Esophagus squamous epithelium (tissue), 5 donors: ENCODE data around the gene TATDN2. TPM values are rescaled to one million over a fixed set of nuclear protein-coding genes. Genes with fewer than 3 reads are reported as not detected.

ENCODE experiments used
- DNase-seq: peaks from one replicate; lab custom pipeline; 2025; lab: John Stamatoyannopoulos, UW
- H3K27ac ChIP-seq, 4 donors: fragments of 200-600 bp; sonication (generic); one replicate each; pipeline ENCODE4 v1.5.1; 2016 to 2019; ENCODE audit warnings: mild to moderate bottlenecking in 1 of 4
- H3K27me3 ChIP-seq, 4 donors: fragments of 200-600 bp; sonication (generic); 1 replicate in 3 of 4; 2 replicates in 1 of 4; pipeline versions ENCODE4 v1.5.1 to v1.6.0; 2017 to 2021; ENCODE audit warnings: antibody characterized with exemption in 1 of 4
- H3K36me3 ChIP-seq, 3 donors: fragments of 200-600 bp; sonication (generic); one replicate each; pipeline ENCODE4 v1.5.1; 2016 to 2019
- H3K4me1 ChIP-seq, 3 donors: fragments of 200-600 bp; sonication (generic); one replicate each; pipeline ENCODE4 v1.5.1; 2017 to 2019
- H3K4me3 ChIP-seq, 4 donors: fragments of 200-600 bp; sonication (generic); 1 replicate in 3 of 4; 2 replicates in 1 of 4; pipeline ENCODE4 v1.5.1; 2016 to 2019; ENCODE audit warnings: mild to moderate bottlenecking in 2 of 4, moderate library complexity in 1 of 4
- H3K9me3 ChIP-seq, 3 donors: fragments of 200-600 bp; sonication (generic); one replicate each; pipeline ENCODE4 v1.5.1; 2016 to 2019
- POLR2A ChIP-seq, 4 donors: fragments of 450-650 bp; IDR thresholded peaks; one replicate each; pipeline ENCODE4 v1.6.1; 2017; ENCODE audit warnings: antibody characterized with exemption in 4 of 4, mild to moderate bottlenecking in 4 of 4, moderate library complexity in 3 of 4
- WGBS, 2 donors: methylation state at CpG; one replicate each; pipeline ENCODE4 v1.1.5; 2018; 5-methylcytosine and 5-hydroxymethylcytosine counted together
- intact Hi-C: fragments of 100-400 bp; cut with DNase I; formaldehyde crosslinking; loops from one replicate; pipeline ENCODE4 v1.15.0; 2022
- total RNA-seq, 4 donors: library from RNA; depleted of rRNA; stranded (reverse); fragments of >200 nt; gene quantifications; one replicate each; pipeline ENCODE4 v1.1.0, GENCODE V29; 2016
- TF ChIP-seq, protein P1 (sequence below), 6 experiments: fragments of 450-650 bp in 4 of 6; fragments of 200-600 bp in 2 of 6; sonication (generic) in 2 of 6; IDR thresholded peaks; one replicate each; pipeline ENCODE4 v1.5.1; 2016 to 2019; ENCODE audit warnings: antibody characterized with exemption in 6 of 6, mild to moderate bottlenecking in 4 of 6, moderate library complexity in 4 of 6
- donor health status: DM: yes; HTN: yes; CAD: no.

Gene TATDN2
- total RNA-seq, 4 donors from 2014 or later = 12.6 to 20.6 (median 17.1) TPM

DNA sequence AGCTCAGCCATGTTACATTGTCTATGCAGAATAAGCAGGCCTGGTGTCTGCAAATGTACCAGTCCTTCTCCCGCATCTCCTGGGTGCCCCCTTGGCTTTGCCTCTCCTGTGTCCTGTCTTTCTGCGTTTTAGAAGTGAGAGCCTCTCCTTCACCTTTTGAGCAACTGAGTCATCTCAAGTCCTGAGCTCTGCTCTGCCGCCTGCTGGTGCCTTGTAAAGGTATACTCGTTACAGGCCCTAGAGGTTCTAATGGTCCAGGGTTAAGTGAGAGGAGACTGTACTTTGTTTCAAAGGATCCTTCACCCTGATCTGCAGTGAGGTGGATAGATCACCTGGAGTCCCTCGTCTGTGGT is 31.9 kb downstream of the TATDN2 start:
- no peaks in the 10 kb centered on the region for H3K9me3 ChIP-seq
- intact Hi-C loops = no loop called here
- H3K4me3 ChIP-seq = no peak overlapping the region
- no peak overlapping the region for H3K27ac ChIP-seq
- H3K27me3 ChIP-seq = no peaks in the 10 kb centered on the region
- peaks cover 9 to 79% (median 42%) of the 10 kb centered on the region in 3 donors for H3K36me3 ChIP-seq
- TF ChIP-seq POLR2A (IDR thresholded peaks at IDR 0.05) = no peak
- TF ChIP-seq, protein P1, sequence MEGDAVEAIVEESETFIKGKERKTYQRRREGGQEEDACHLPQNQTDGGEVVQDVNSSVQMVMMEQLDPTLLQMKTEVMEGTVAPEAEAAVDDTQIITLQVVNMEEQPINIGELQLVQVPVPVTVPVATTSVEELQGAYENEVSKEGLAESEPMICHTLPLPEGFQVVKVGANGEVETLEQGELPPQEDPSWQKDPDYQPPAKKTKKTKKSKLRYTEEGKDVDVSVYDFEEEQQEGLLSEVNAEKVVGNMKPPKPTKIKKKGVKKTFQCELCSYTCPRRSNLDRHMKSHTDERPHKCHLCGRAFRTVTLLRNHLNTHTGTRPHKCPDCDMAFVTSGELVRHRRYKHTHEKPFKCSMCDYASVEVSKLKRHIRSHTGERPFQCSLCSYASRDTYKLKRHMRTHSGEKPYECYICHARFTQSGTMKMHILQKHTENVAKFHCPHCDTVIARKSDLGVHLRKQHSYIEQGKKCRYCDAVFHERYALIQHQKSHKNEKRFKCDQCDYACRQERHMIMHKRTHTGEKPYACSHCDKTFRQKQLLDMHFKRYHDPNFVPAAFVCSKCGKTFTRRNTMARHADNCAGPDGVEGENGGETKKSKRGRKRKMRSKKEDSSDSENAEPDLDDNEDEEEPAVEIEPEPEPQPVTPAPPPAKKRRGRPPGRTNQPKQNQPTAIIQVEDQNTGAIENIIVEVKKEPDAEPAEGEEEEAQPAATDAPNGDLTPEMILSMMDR (IDR thresholded peaks at IDR 0.05) = peak in 1 of 6 experiments; percentile 17
- H3K4me1 ChIP-seq = peaks cover 0 to 24% (median 6%) of the 10 kb centered on the region in 3 donors
- 84 to 87% methylated on average over 5 of the region's 5 CpGs for WGBS, 2 donors
- no peak for DNase-seq

DNA sequence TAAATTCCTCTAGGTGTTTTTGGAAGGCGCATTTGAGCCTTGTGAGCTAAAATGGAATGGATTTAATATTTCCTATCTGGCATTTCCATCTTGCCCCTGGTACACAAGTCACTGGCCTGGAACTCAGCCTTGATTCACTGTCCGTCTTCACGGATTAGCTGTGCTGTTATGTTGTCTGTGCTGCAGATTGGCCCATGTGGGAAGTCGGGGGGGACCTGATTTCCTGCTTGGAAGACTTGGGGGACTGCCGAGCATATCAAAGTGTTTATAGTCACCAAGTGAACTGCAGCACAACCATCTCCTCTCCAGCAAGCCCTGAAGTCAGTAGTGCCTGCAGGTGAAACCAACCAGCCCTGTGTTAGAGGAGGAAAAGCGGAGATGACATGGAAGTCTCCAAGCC is 32.3 kb downstream of the TATDN2 start:
- H3K4me1 ChIP-seq = peaks cover 0 to 26% (median 6%) of the 10 kb centered on the region in 3 donors
- peaks cover 9 to 74% (median 42%) of the 10 kb centered on the region in 3 donors for H3K36me3 ChIP-seq
- TF ChIP-seq, protein P1 (IDR thresholded peaks at IDR 0.05) = no peak
- TF ChIP-seq POLR2A (IDR thresholded peaks at IDR 0.05) = no peak
- WGBS, 2 donors = 90 to 92% methylated on average over 6 of the region's 6 CpGs
- no peak for DNase-seq
- intact Hi-C loops = no loop called here
- no peaks in the 10 kb centered on the region for H3K27me3 ChIP-seq
- no peak overlapping the region for H3K4me3 ChIP-seq
- no peak overlapping the region for H3K27ac ChIP-seq
- no peaks in the 10 kb centered on the region for H3K9me3 ChIP-seq

DNA sequence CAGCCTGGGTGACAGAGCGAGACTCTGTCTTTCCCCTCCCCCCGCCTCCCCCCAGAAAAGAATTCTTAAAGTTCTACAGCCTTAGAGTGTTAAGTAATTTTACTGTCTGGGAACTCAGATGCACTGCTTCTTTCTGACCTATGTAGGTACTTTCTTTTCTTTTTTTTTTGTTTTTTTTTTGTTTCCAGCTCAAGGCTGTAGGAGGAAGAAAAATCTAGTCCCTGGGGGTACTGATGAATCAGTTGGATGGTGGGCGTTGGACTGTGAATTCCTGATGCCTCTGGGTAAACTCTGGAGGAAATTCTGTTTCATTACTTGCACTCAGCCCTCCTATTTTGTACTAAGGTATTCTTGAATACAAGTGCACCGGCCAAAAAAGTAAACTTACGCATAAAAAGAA is 33.7 kb downstream of the TATDN2 start:
- Histone ChIP-seq H3K4me1 (peaks cover 0 to 40% (median 6%) of the 10 kb centered on the region in 3 donors), H3K36me3 (peaks cover 14 to 61% (median 31%) of the 10 kb centered on the region in 3 donors), H3K9me3 (no peaks in the 10 kb centered on the region), H3K27me3 (no peaks in the 10 kb centered on the region), H3K27ac (no peak overlapping the region), H3K4me3 (no peak overlapping the region)
- WGBS, 2 donors = 71 to 87% methylated on average over 5 of the region's 5 CpGs
- DNase-seq = no peak
- TF ChIP-seq, protein P1 (IDR thresholded peaks at IDR 0.05) = no peak
- TF ChIP-seq POLR2A (IDR thresholded peaks at IDR 0.05) = no peak
- intact Hi-C loops = no loop called here

DNA sequence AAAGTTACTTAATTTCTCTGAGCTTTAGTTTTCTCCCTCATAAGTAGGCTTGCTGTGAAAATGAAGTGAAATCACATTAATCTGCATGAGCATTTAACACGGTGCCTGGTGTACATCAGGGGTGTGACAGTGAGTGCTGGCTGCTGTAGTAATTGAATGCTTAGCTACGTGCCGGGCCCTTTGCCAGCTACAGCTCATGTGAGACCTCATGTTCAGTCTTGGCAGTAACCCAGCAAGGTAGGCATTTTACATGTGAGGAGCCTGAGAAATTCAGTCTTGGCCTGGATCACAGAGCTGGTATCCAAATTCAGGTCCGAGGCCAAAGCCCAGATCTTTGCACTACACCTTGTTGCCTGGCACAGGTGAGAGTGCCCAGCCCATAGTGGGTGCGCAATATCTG is 35.4 kb downstream of the TATDN2 start:
- Histone ChIP-seq H3K27ac (no peak overlapping the region), H3K36me3 (peaks cover 9 to 56% (median 24%) of the 10 kb centered on the region in 3 donors), H3K4me1 (peaks cover 0 to 44% (median 6%) of the 10 kb centered on the region in 3 donors), H3K27me3 (no peaks in the 10 kb centered on the region), H3K9me3 (no peaks in the 10 kb centered on the region), H3K4me3 (no peak overlapping the region)
- intact Hi-C loops = no loop called here
- no peak for DNase-seq
- no peak for TF ChIP-seq POLR2A (IDR thresholded peaks at IDR 0.05)
- TF ChIP-seq, protein P1 (IDR thresholded peaks at IDR 0.05) = no peak
- WGBS, 2 donors = 30 to 56% methylated on average over 4 to 5 of the region's 5 CpGs

DNA sequence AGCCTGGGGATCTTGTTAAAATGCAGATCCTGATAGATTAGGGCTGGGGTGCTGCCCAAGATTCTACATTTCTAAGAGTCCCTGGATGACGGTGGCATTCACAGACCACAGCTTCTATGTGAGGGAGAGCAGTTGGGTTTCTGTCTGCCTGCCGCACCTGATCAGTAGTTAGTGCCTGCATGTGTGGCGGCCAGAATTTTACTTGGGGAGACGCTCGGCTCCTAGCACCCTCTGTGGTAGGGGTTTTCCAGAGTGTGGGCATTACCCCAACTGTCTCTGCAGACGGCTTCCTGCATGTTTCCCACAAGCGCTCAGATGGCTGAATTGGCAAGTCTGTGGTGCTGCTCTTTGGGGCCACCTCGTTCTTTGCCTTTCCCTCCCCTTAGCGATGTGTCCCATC is 36.2 kb downstream of the TATDN2 start:
- 78% methylated on average over 6 to 9 of the region's 9 CpGs for WGBS, 2 donors
- no peaks in the 10 kb centered on the region for H3K27me3 ChIP-seq
- peaks cover 8 to 56% (median 16%) of the 10 kb centered on the region in 3 donors for H3K36me3 ChIP-seq
- H3K9me3 ChIP-seq = no peaks in the 10 kb centered on the region
- peaks cover 0 to 44% (median 6%) of the 10 kb centered on the region in 3 donors for H3K4me1 ChIP-seq
- no peak overlapping the region for H3K27ac ChIP-seq
- intact Hi-C loops = no loop called here
- H3K4me3 ChIP-seq = no peak overlapping the region
- DNase-seq = no peak
- TF ChIP-seq, protein P1 (IDR thresholded peaks at IDR 0.05) = no peak
- TF ChIP-seq POLR2A (IDR thresholded peaks at IDR 0.05) = no peak
